RPMI7951 (cell line): Measurements from ENCODE around the gene A1BG. TPM values are rescaled to one million over a fixed set of nuclear protein-coding genes. Genes with fewer than 3 reads are reported as not detected.

Experiments used
- DNase-seq: peaks from one replicate; pipeline ENCODE4 v3.0.0-alpha.2; 2012; ENCODE audit warnings: low read depth
- total RNA-seq: library from RNA; depleted of rRNA; stranded (reverse); fragments of >200 nt; shearing (Covaris generic); gene quantifications from 2 replicates; pipeline ENCODE4 v1.2.3, GENCODE V29; 2014; rRNA removed

The A1BG gene, protein sequence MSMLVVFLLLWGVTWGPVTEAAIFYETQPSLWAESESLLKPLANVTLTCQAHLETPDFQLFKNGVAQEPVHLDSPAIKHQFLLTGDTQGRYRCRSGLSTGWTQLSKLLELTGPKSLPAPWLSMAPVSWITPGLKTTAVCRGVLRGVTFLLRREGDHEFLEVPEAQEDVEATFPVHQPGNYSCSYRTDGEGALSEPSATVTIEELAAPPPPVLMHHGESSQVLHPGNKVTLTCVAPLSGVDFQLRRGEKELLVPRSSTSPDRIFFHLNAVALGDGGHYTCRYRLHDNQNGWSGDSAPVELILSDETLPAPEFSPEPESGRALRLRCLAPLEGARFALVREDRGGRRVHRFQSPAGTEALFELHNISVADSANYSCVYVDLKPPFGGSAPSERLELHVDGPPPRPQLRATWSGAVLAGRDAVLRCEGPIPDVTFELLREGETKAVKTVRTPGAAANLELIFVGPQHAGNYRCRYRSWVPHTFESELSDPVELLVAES
- 64.4 and 111 TPM in 2 replicates for total RNA-seq

GRCh38 chr19:58352760-58353671 is at the start of gene A1BG:
TSS of gene A1BG (minus strand) at chr19:58353492. CDS start at chr19:58353437, 55 bp downstream.
- no peak for DNase-seq

- no peak for DNase-seq
Measured at GRCh38 chr19:58401840-58402421, 48.6 kb upstream of the A1BG start.

DNA sequence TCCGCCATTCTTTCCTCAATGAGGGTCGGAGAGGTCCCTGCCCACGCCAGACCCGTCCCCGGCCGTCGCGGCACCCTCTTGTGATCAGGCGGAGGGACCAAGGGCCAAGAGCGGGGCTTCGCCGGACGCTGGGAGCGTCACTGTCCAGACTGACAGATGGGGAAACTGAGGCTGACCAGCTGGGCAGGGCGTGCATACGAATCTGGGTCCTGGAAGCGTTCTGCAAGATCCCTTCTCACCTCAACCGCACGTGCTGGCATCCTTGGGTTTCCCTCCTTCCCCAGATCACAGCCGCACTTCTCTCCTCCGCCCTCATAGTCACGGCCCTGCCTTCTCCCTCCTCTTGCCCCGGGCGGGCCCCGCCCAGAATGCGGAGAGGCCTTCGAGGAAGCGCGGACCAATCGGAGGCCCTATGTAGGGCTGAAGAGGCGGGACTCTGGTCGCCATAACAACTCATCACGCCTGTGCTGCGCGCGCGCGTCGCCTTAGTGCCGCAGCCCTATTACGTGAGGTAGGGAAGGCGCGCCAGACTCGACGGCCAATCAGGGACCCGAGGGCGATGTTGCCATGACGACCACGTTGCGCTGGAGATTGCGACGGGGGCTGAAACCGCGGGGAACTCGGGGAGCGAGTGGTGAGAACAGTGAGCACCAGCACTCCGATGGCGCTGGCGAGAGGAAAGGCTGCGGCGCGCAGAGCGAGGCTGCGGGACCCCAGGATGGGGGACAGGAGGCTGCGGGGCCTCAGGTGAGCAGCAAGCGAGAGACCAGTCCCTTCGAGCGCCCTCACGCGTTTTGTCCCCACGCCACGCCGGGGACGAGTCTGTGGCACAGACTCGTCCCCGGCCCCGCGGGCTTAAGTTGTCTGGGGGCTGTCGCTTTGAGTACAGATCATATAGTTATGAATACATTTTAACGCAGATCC is 47.9 kb upstream of the A1BG start:
- DNase-seq: peak; percentile 99

DNA sequence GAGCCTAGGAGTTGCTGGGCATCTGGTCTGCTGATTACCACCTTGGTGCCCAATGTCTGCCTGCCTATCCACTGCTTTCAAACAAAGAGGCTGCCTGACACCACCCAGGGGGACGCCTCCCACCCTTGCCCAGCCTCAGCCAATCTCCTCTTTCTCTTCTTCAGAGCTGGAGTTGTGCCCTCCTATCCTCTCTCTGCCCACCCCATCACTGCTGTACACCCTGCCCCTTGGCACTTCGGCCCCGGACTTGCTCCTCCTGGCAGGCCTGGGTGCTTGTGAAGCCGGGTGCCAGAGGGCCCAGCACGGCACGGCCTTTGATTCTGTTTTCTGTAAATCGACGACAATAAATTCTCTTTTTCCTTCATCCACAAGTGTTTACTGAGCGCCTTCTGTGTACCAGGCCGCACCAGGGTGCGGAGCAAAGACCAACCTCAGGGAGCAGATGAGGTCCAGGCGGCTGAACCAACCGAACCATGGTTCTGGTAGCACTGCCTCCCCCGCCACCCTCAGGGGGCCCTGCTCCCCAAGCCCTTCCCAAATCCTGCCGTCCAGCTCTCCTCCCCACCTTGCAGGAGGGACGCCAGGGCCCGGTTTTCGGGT is 47.1 kb upstream of the A1BG start:
- DNase-seq: peak; percentile 58

GRCh38 chr19:58399903-58400302 is 46.6 kb upstream of the A1BG start:
- DNase-seq: no peak

- DNase-seq: no peak
Measured at GRCh38 chr19:58398545-58398944, 45.3 kb upstream of the A1BG start.

DNA sequence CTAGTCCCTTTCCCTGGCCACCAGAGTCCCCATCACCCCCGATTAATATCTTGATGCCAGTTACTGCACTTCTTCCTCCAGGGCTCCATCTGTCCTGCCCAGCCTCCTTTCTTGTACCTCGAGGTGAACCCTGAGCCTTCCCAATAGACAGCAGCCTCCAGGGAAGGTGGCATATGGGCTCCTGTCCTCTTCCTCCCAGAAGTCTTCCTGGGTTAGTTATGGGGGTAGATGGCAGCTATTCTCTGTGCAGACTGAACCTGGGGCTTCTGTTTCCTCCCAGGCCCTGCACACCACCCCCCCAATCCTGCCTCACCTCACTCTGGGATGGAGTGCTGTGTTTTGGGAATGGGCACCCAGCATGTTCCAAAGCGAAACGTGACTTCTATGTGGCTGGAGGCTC is 44.8 kb upstream of the A1BG start:
- DNase-seq: no peak

GRCh38 chr19:58397533-58398037 is 44.3 kb upstream of the A1BG start:
- DNase-seq: no peak

DNA sequence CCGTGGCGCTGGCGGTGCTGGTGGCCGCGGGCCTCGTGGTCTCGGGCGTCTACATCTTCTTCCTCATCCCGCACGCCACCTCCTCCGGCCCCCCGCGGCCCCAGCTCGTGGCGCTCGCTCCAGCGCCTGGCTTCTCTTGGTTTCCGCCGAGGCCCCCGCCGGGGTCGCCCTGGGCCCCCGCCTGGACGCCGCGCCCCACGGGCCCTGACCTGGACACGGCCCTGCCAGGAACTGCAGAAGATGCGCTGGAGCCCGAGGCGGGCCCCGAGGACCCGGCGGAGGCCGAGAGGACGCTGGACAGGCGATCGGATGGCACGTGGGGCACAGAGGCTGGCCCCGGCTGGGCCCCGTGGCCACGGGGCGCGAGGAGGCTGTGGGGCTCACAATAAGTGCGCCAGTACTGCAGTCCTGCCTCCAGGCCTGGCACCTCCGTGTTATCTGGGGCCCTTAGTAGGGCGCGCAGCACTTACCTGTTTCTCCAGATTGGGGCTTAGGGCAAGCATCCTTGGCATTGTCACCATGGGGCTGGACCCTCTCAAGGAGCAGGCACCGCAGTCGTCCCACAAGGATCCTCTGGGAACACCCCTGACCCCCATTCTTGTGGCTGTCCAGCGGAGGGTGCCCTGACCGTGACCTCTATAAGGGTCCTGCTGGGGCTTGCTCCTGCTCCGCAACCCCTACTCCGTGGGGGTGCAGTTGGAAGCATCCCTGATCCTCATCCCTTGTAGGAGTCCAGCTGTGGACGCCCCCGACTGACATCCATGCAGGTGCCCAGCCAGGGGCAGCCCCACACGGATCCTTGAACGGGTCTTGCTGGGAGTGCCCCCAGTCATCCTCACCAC is 43.6 kb upstream of the A1BG start:
- DNase-seq: no peak

GRCh38 chr19:58395979-58396627 is 42.8 kb upstream of the A1BG start:
- no peak for DNase-seq

- DNase-seq: no peak
Measured at GRCh38 chr19:58395220-58395978, 42.1 kb upstream of the A1BG start, which contains the start of gene RNF225. TSS of gene RNF225 (plus strand) at chr19:58395656. CDS start at chr19:58396090, 434 bp downstream.

- no peak for DNase-seq
Measured at GRCh38 chr19:58394821-58395219, 41.5 kb upstream of the A1BG start.

DNA sequence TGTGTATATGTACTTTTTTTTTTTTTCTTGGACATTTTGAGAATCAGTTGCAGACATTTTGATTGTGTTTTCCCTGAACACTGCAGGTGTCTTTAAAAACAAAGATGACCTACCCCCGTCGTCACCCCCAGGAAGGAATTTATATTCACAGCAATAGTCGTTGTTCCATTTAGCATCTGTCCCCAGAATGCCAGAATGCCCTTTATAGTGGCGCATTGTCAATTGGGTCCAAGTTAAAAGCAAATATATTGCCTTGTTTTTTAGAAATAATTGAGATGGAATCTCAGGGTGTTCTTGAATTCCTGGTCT is 40.4 kb upstream of the A1BG start:
- no peak for DNase-seq

DNA sequence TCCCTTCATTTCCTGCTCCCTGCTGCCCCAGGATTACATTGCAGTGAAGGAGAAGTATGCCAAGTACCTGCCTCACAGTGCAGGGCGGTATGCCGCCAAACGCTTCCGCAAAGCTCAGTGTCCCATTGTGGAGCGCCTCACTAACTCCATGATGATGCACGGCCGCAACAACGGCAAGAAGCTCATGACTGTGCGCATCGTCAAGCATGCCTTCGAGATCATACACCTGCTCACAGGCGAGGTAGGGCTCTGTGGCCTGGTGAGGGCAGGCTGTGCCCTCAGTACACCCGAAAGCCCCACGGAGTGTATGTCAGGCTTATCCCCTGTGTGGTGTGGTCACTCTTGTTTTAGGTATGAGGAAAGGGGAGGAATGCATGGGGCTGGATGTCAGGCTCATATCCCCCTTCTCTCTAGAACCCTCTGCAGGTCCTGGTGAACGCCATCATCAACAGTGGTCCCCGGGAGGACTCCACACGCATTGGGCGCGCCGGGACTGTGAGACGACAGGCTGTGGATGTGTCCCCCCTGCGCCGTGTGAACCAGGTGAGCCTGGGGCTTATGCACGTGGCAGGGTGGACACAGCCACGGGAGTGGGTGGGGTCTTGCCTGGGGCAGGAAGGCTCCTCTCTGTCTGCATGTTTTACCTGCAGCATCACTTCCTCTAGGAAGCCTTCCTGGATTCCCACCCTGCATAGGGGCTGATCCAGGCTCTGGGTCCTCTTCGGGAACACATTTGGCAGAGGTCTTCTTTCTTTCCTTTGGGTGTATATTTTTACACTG is 39.8 kb upstream of the A1BG start:
- DNase-seq: no peak

DNA sequence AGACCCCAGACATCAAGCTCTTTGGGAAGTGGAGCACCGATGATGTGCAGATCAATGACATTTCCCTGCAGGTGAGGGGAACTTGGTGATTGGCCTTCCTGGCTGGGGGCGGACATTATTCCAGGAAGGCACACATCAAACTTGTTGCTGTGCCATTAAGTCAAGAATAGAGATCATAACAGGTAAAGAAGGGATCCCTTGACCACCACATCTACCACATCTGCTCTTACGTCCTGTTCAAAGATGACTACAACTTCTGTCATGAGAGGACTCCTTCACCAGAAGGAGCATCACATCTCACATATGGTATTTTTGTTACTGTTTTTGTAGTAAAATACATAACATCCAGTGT is 34.9 kb upstream of the A1BG start:
- DNase-seq: no peak

DNA sequence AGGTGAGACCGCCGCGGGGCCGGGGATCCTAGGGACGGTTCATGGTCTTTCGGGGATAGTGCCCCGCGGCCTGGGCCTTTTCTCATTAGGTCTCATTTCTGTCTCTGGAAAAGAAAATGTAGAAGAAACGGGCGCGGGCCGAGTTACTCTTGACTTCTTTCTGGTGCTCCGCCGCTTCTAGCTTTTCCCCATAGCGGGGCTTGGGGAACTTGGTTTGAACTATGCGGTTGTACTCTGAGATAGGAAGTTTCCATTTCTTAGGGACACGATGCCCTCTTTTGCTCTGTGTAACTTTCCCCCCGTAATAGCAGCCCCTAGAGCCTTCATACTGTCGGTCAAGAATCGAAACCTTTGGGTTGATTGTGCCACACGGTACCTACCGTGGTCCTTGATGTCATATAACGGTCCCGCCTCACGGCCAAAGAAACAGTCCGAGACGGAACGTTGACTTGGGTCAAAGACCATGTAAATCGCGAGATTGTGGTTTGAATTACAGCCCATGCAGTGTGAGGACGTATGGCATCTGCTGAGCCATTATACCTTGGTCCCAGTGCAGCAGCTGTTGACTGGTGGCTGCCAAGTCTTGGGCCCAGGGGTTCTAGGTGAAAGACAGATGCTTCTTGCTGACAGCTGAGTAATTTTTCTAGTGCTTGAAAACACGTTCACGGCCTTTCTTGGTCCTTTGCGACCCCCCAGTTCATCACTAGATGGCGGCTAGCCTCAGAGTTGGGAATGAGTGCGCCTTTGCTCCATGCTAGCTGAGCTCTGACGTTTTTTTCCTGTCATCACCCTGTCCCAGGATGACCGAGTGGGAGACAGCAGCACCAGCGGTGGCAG is 34.3 kb upstream of the A1BG start:
- no peak for DNase-seq
